K562 (cell line): ENCODE results near the gene COASY. TPM values are rescaled to one million over a fixed set of nuclear protein-coding genes. Genes with fewer than 3 reads are reported as not detected.
A peak's percentile ranks its signal among the peaks of the same experiment; 100 is the strongest.

Experiments
- ATAC-seq: fragments of 200-7000 bp; cut with Tn5 transposase; 3 replicates; pipeline ENCODE4 v1.9.1; 2020; ENCODE audit warnings: moderate library complexity
- BruUV-seq: library from RNA; stranded (reverse); fragments of 400-500 nt; replicated peaks from 2 replicates; lab custom pipeline; 2021; lab: Mats Ljungman, UMichigan
- CTCF ChIA-PET: fragments of 300-600 bp; formaldehyde crosslinking; extraction: SDS; loops from one replicate; lab custom pipeline; 2021; ENCODE audit warnings: low intra/inter-chr PET ratio; lab: Yijun Ruan, JAX
- POLR2A ChIA-PET: fragments of 300-600, 350-650 bp; sonication (Branson Sonifier 250); formaldehyde crosslinking; extraction: SDS; loops from one replicate; lab custom pipeline; 2021; ENCODE audit warnings: antibody characterized with exemption, inconsistent platforms; lab: Yijun Ruan, JAX
- DNase-seq, 4 experiments: peaks; one replicate each; pipeline versions ENCODE4 v3.0.0 to v3.0.0-alpha.2; 2011 to 2018; ENCODE audit warnings: low spot score in 3 of 4, mixed read lengths in 3 of 4; ENCODE audit errors: extremely low read depth in 1 of 4
- FAIRE-seq: peaks from 2 replicates; lab custom pipeline; 2011; peaks lifted over from hg19 to GRCh38; lab: Jason Lieb, UNC
- H2AFZ ChIP-seq: 2 replicates; pipeline ENCODE4 v1.6.0; 2011; ENCODE audit warnings: low read depth, low read length, control low read depth, inconsistent platforms
- H3K27ac ChIP-seq: fragments of 200-600 bp; 3 replicates; pipeline ENCODE4 v1.8.0; 2011; ENCODE audit warnings: low read depth, mild to moderate bottlenecking, control low read depth, inconsistent platforms, low read length, moderate library complexity, mixed read lengths; ENCODE audit errors: extremely low read depth
- H3K27me3 ChIP-seq, 2 experiments: fragments of 300-600 bp in 1 of 2; 2 replicates in 1 of 2; 3 replicates in 1 of 2; pipeline versions ENCODE4 v1.6.0 to v1.8.0; 2011; ENCODE audit warnings: inconsistent platforms in 2 of 2, low read length in 2 of 2, mild to moderate bottlenecking in 1 of 2, mixed read lengths in 1 of 2, moderate library complexity in 1 of 2; ENCODE audit not compliant: control insufficient read depth in 2 of 2, insufficient read depth in 2 of 2
- H3K36me3 ChIP-seq: fragments of 300-600 bp; 3 replicates; pipeline ENCODE4 v1.8.0; 2011; ENCODE audit warnings: mild to moderate bottlenecking, low read length, inconsistent platforms; ENCODE audit not compliant: control insufficient read depth, insufficient read depth
- H3K4me1 ChIP-seq, 2 experiments: fragments of 200-600 bp in 1 of 2; replicated peaks in 1 of 2; 2 replicates in 1 of 2; 3 replicates in 1 of 2; pipeline versions ENCODE4 v1.5.1 to v1.8.0; 2011; ENCODE audit warnings: inconsistent platforms in 2 of 2, low read length in 2 of 2, mild to moderate bottlenecking in 1 of 2, mixed read lengths in 1 of 2, moderate library complexity in 1 of 2; ENCODE audit not compliant: control insufficient read depth in 2 of 2, insufficient read depth in 2 of 2
- H3K4me2 ChIP-seq: 2 replicates; pipeline ENCODE4 v1.6.1; 2011; ENCODE audit warnings: low read length, control low read depth, inconsistent platforms, mixed read lengths; ENCODE audit not compliant: insufficient read depth
- H3K4me3 ChIP-seq: fragments of 200-600 bp; sonication (generic), shearing (Covaris generic); 2 replicates; pipeline ENCODE4 v1.5.1; 2016; ENCODE audit warnings: control low read depth, inconsistent platforms
- H3K79me2 ChIP-seq: fragments of 200-600 bp; 3 replicates; pipeline ENCODE4 v1.8.0; 2011; ENCODE audit warnings: low read length, inconsistent platforms; ENCODE audit not compliant: control insufficient read depth, insufficient read depth
- H3K9ac ChIP-seq, 2 experiments: 2 replicates each; pipeline versions ENCODE4 v1.6.0 to v1.6.1; 2011; ENCODE audit warnings: low read depth in 2 of 2, low read length in 2 of 2, control low read depth in 1 of 2, inconsistent platforms in 1 of 2, mild to moderate bottlenecking in 1 of 2, mixed read lengths in 1 of 2; ENCODE audit not compliant: insufficient read depth in 1 of 2
- H3K9me1 ChIP-seq: one replicate; pipeline ENCODE4 v1.6.0; 2011; ENCODE audit warnings: inconsistent platforms, mild to moderate bottlenecking, low read length, moderate library complexity; ENCODE audit not compliant: control insufficient read depth, insufficient read depth
- H3K9me3 ChIP-seq: replicated peaks from 2 replicates; pipeline ENCODE4 v1.5.1; 2011; ENCODE audit warnings: low read depth, low read length, inconsistent platforms; ENCODE audit not compliant: control insufficient read depth, insufficient read depth
- H4K20me1 ChIP-seq: replicated peaks from 2 replicates; pipeline ENCODE4 v1.6.1; 2011; ENCODE audit warnings: low read length, inconsistent platforms, mixed read lengths; ENCODE audit not compliant: control insufficient read depth, insufficient read depth
- POLR2G ChIP-seq: fragments of 200-400 bp; formaldehyde crosslinking; IDR thresholded peaks from 2 replicates; pipeline ENCODE4 v1.6.1; 2017; ENCODE audit warnings: low read depth, mild to moderate bottlenecking, antibody characterized with exemption, low read length, moderate library complexity
- SMARCC2 ChIP-seq: fragments of 450-650 bp; IDR thresholded peaks from 2 replicates; pipeline ENCODE4 v1.6.1; 2017; ENCODE audit warnings: antibody characterized with exemption, moderate library complexity, mild to moderate bottlenecking, low read depth
- SREBF2 ChIP-seq: sonication (generic); formaldehyde crosslinking; IDR thresholded peaks from 2 replicates; pipeline ENCODE4 v1.4.0; 2020; ENCODE audit warnings: mild to moderate bottlenecking, missing genetic modification reagents
- ZBTB1 ChIP-seq: sonication (generic); formaldehyde crosslinking; IDR thresholded peaks from 2 replicates; pipeline ENCODE4 v1.8.1; 2023; ENCODE audit warnings: missing genetic modification reagents, low read depth, mild to moderate bottlenecking, borderline replicate concordance
- ZKSCAN3 ChIP-seq: fragments of 250-450 bp; sonication (Bioruptor Pico); IDR thresholded peaks from 2 replicates; pipeline ENCODE4 v1.4.0; 2020
- ZNF696 ChIP-seq: fragments of 250-450 bp; sonication (Bioruptor Pico); conservative IDR thresholded peaks from 2 replicates; pipeline ENCODE4 v1.4.0; 2020; ENCODE audit warnings: mild to moderate bottlenecking, moderate library complexity
- ZNF75A ChIP-seq: fragments of 450-650 bp; formaldehyde crosslinking; IDR thresholded peaks from 2 replicates; pipeline ENCODE4 v1.4.0; 2020; ENCODE audit warnings: mild to moderate bottlenecking
- ZNF764 ChIP-seq: fragments of 250-450 bp; sonication (Bioruptor Pico); IDR thresholded peaks from 2 replicates; pipeline ENCODE4 v1.4.0; 2020; ENCODE audit warnings: low read depth, mild to moderate bottlenecking, moderate library complexity
- WGBS: fragments of 100-300 bp; shearing (Covaris generic); methylation state at CpG from one replicate; pipeline ENCODE4 v1.1.6; 2016; ENCODE audit warnings: low coverage, mixed read lengths; ENCODE audit not compliant: insufficient coverage; ENCODE audit errors: missing lambda C conversion rate; 5-methylcytosine and 5-hydroxymethylcytosine counted together
- in situ Hi-C: fragments of 300-500 bp; cut with MboI; formaldehyde crosslinking; loops from 4 replicates; pipeline ENCODE4 v1.15.0; 2018; ENCODE audit warnings: inconsistent platforms, mixed read lengths
- intact Hi-C: fragments of 100-400 bp; cut with micrococcal nuclease; formaldehyde crosslinking; loops from 2 replicates; pipeline ENCODE4 v1.14.2; 2022
- polyA plus RNA-seq, 8 experiments: library from polyadenylated mRNA; depleted of rRNA in 4 of 8; stranded (reverse) in 5 of 8; unstranded in 3 of 8; fragments of >200 nt; fragmentation: Nextera tagmentation in 2 of 8; fragmentation: Illumina TruSeq in 1 of 8; extraction: Ambion mirVana in 2 of 8; extraction: Trizol in 1 of 8; gene quantifications; 2 replicates each; pipeline versions ENCODE4 v1.2.1 to v1.2.3, GENCODE V29; 2011 to 2014; ENCODE audit warnings: inconsistent platforms in 1 of 8, missing spikeins in 1 of 8
- total RNA-seq, 7 experiments: library from RNA; depleted of rRNA in 6 of 7; stranded (reverse); fragments of >200 nt in 6 of 7; fragmentation: Illumina TruSeq in 2 of 7; extraction: Trizol in 2 of 7; gene quantifications; 2 replicates each; pipeline versions ENCODE4 v1.2.1 to v1.2.3, GENCODE V29; 2011 to 2021; ENCODE audit warnings: low replicate concordance in 1 of 7
- TF ChIP-seq, protein P1 (sequence below): fragments of 250-450 bp; sonication (Bioruptor Pico); IDR thresholded peaks from 2 replicates; pipeline ENCODE4 v1.5.0; 2021; ENCODE audit warnings: mild to moderate bottlenecking, borderline replicate concordance
- TF ChIP-seq, protein P2 (sequence below): sonication (generic); formaldehyde crosslinking; IDR thresholded peaks from 2 replicates; pipeline ENCODE4 v1.8.0; 2023; ENCODE audit warnings: missing genetic modification reagents, mild to moderate bottlenecking, borderline replicate concordance

The COASY gene
- total and polyA plus RNA-seq, 9 of the 15 experiments (the other 6 are each of a cell fraction or from before 2014, with no cell fraction given), result 25.4 to 175 (median 62.3) TPM

GRCh38 chr17:42537826-42538451, 24.0 kb upstream of the COASY start (continued):
- TF ChIP-seq, protein P1, sequence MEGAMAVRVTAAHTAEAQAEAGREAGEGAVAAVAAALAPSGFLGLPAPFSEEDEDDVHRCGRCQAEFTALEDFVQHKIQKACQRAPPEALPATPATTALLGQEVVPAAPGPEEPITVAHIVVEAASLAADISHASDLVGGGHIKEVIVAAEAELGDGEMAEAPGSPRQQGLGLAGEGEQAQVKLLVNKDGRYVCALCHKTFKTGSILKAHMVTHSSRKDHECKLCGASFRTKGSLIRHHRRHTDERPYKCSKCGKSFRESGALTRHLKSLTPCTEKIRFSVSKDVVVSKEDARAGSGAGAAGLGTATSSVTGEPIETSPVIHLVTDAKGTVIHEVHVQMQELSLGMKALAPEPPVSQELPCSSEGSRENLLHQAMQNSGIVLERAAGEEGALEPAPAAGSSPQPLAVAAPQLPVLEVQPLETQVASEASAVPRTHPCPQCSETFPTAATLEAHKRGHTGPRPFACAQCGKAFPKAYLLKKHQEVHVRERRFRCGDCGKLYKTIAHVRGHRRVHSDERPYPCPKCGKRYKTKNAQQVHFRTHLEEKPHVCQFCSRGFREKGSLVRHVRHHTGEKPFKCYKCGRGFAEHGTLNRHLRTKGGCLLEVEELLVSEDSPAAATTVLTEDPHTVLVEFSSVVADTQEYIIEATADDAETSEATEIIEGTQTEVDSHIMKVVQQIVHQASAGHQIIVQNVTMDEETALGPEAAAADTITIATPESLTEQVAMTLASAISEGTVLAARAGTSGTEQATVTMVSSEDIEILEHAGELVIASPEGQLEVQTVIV (CRISPR knock-in tag), result no peak
- TF ChIP-seq ZKSCAN3, result no peak
- no peak for TF ChIP-seq SREBF2
- TF ChIP-seq ZNF764 (CRISPR knock-in tag), result no peak
- TF ChIP-seq ZNF696 (CRISPR knock-in tag), result no peak

DNA sequence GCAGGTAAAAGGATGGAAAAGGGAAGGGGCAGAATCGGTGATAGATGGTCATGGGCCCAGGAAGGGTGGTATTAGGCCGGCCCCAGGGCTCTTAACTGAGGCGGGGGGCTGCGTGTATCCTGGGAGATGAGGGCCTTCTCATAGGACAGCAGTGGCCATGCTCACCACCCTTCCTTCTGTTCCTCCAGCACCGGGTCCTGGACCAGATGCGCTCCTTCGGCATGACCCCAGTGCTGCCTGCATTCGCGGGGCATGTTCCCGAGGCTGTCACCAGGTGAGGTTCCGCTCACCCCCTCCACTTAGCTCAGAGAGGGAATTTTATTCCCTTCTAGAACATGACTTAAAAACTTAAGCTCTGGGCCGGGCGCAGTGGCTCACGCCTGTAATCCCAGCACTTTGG, 23.5 kb upstream of the COASY start:
- intact Hi-C loops (no loop called here), in situ Hi-C loops (no loop called here)
- H3K4me1 ChIP-seq, result peaks cover 23 to 49% of the 10 kb centered on the region in 2 experiments; a peak in 4 of 5 replicates
- 95% methylated on average over 14 of the region's 14 CpGs for WGBS
- H3K9ac ChIP-seq, result peak overlapping the region in 1 of 2 experiments; percentile 70; a peak in 1 of 4 replicates
- DNase-seq (no peak), ATAC-seq (no peak), FAIRE-seq (no peak)
- peaks cover 34% of the 10 kb centered on the region; the same call in 2 of the 3 replicates for H3K36me3 ChIP-seq
- no peak overlapping the region for H3K27ac ChIP-seq
- H3K79me2 ChIP-seq, result peaks cover 17% of the 10 kb centered on the region
- H3K27me3 ChIP-seq, result no peaks in the 10 kb centered on the region
- no peak overlapping the region for H3K4me3 ChIP-seq
- H4K20me1 ChIP-seq, result no peaks in the 10 kb centered on the region; the same call in 1 of the 2 replicates
- H3K9me1 ChIP-seq, result no peaks in the 10 kb centered on the region
- ChIA-PET POLR2A (interaction anchor here (1.6 kb wide), 1 partner anchor 16 kb away, joined by 4 read pairs; no protein-coding TSS in a partner anchor), CTCF (no interaction called here)
- H3K4me2 ChIP-seq, result no peak overlapping the region
- H2AFZ ChIP-seq, result no peak overlapping the region
- BruUV-seq, result no TSS peak
- no peaks in the 10 kb centered on the region for H3K9me3 ChIP-seq
- TF ChIP-seq ZBTB1, result no peak
- 0 out of 2 replicates have a peak, but pooled peaks have one; percentile 26 for TF ChIP-seq POLR2G
- no peak for TF ChIP-seq ZNF75A (CRISPR knock-in tag)
- TF ChIP-seq SMARCC2, result no peak
- TF ChIP-seq, protein P2, sequence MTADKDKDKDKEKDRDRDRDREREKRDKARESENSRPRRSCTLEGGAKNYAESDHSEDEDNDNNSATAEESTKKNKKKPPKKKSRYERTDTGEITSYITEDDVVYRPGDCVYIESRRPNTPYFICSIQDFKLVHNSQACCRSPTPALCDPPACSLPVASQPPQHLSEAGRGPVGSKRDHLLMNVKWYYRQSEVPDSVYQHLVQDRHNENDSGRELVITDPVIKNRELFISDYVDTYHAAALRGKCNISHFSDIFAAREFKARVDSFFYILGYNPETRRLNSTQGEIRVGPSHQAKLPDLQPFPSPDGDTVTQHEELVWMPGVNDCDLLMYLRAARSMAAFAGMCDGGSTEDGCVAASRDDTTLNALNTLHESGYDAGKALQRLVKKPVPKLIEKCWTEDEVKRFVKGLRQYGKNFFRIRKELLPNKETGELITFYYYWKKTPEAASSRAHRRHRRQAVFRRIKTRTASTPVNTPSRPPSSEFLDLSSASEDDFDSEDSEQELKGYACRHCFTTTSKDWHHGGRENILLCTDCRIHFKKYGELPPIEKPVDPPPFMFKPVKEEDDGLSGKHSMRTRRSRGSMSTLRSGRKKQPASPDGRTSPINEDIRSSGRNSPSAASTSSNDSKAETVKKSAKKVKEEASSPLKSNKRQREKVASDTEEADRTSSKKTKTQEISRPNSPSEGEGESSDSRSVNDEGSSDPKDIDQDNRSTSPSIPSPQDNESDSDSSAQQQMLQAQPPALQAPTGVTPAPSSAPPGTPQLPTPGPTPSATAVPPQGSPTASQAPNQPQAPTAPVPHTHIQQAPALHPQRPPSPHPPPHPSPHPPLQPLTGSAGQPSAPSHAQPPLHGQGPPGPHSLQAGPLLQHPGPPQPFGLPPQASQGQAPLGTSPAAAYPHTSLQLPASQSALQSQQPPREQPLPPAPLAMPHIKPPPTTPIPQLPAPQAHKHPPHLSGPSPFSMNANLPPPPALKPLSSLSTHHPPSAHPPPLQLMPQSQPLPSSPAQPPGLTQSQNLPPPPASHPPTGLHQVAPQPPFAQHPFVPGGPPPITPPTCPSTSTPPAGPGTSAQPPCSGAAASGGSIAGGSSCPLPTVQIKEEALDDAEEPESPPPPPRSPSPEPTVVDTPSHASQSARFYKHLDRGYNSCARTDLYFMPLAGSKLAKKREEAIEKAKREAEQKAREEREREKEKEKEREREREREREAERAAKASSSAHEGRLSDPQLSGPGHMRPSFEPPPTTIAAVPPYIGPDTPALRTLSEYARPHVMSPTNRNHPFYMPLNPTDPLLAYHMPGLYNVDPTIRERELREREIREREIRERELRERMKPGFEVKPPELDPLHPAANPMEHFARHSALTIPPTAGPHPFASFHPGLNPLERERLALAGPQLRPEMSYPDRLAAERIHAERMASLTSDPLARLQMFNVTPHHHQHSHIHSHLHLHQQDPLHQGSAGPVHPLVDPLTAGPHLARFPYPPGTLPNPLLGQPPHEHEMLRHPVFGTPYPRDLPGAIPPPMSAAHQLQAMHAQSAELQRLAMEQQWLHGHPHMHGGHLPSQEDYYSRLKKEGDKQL (CRISPR knock-in tag), result no peak
